Activated CD8-positive, alpha-beta T cell treated with anti-CD3 and anti-CD28 coated beads, Interleukin-2, amount 10 ng/mL, durations not matched to agents 7 days and 5 days (primary cell): ENCODE measurements around the gene ZG16B. TPM values are rescaled to one million over a fixed set of nuclear protein-coding genes. Genes with fewer than 3 reads are reported as not detected.

Experiments used
- ATAC-seq: fragments of 150-1000 bp; cut with Tn5 transposase; one replicate; pipeline ENCODE4 v1.10.0; 2021; ENCODE audit warnings: moderate library complexity
- CTCF ChIA-PET: fragments of 350-600 bp; sonication (Branson Sonifier 250); formaldehyde crosslinking; loops from one replicate; lab custom pipeline; 2021; ENCODE audit warnings: antibody characterized with exemption; lab: Charles Lee
- POLR2A ChIA-PET: fragments of 350-600 bp; sonication (Branson Sonifier 250); formaldehyde crosslinking; loops from one replicate; lab custom pipeline; 2021; ENCODE audit warnings: antibody characterized with exemption; lab: Charles Lee
- DNase-seq: peaks from one replicate; pipeline ENCODE4 v3.0.0-alpha.2; 2020
- H3K27ac Mint-ChIP-seq: one replicate; pipeline ENCODE4 v1.8.0; 2021; ENCODE audit warnings: mild to moderate bottlenecking, mixed read lengths
- H3K27me3 Mint-ChIP-seq: one replicate; pipeline ENCODE4 v1.8.0; 2021; ENCODE audit warnings: low read depth, mixed read lengths
- H3K36me3 Mint-ChIP-seq: one replicate; pipeline ENCODE4 v1.8.0; 2021; ENCODE audit warnings: low read depth, mixed read lengths
- H3K4me1 Mint-ChIP-seq: one replicate; pipeline ENCODE4 v1.8.0; 2021; ENCODE audit warnings: low read depth, mixed read lengths
- H3K4me3 Mint-ChIP-seq: one replicate; pipeline ENCODE4 v1.8.0; 2021; ENCODE audit warnings: mild to moderate bottlenecking, mixed read lengths
- H3K9me3 Mint-ChIP-seq: one replicate; pipeline ENCODE4 v1.8.0; 2022; ENCODE audit warnings: mixed read lengths; ENCODE audit not compliant: insufficient read depth
- total RNA-seq, 2 experiments: library from RNA; stranded (reverse); gene quantifications; one replicate each; pipeline ENCODE4 v1.2.3, GENCODE V29; 2021

Gene ZG16B
- total RNA-seq, 2 experiments from 2014 or later, result 2.9 to 3.7 TPM

GRCh38 chr16:2809149-2809760 is 20.8 kb upstream of the ZG16B start:
- no peak for DNase-seq
- ATAC-seq, result no peak
- Mint-ChIP-seq H3K4me1 (peaks cover 3% of the 10 kb centered on the region), H3K4me3 (no peak overlapping the region), H3K36me3 (no peaks in the 10 kb centered on the region), H3K9me3 (no peaks in the 10 kb centered on the region), H3K27me3 (peaks cover 15% of the 10 kb centered on the region), H3K27ac (no peak overlapping the region)
- ChIA-PET CTCF (no interaction called here), POLR2A (no interaction called here)

GRCh38 chr16:2810651-2811050 is 19.5 kb upstream of the ZG16B start:
- no peak overlapping the region for H3K27ac Mint-ChIP-seq
- ChIA-PET CTCF (no interaction called here), POLR2A (no interaction called here)
- no peaks in the 10 kb centered on the region for H3K9me3 Mint-ChIP-seq
- DNase-seq (no peak), ATAC-seq (no peak)
- peaks cover 15% of the 10 kb centered on the region for H3K27me3 Mint-ChIP-seq
- H3K36me3 Mint-ChIP-seq, result no peaks in the 10 kb centered on the region
- H3K4me3 Mint-ChIP-seq, result no peak overlapping the region
- H3K4me1 Mint-ChIP-seq, result peaks cover 3% of the 10 kb centered on the region

GRCh38 chr16:2811703-2812471 is 18.2 kb upstream of the ZG16B start:
- no peaks in the 10 kb centered on the region for H3K36me3 Mint-ChIP-seq
- peaks cover 3% of the 10 kb centered on the region for H3K4me1 Mint-ChIP-seq
- H3K27ac Mint-ChIP-seq, result no peak overlapping the region
- no peak overlapping the region for H3K4me3 Mint-ChIP-seq
- DNase-seq (no peak), ATAC-seq (no peak)
- CTCF ChIA-PET, result interaction anchor here (0.8 to 1.2 kb wide), 2 partner anchors 27 to 115 kb away, joined by 3 read pairs; no protein-coding TSS in a partner anchor
- POLR2A ChIA-PET, result no interaction called here
- H3K27me3 Mint-ChIP-seq, result peaks cover 15% of the 10 kb centered on the region
- H3K9me3 Mint-ChIP-seq, result no peaks in the 10 kb centered on the region

GRCh38 chr16:2813771-2814221 is 16.3 kb upstream of the ZG16B start:
- POLR2A ChIA-PET, result no interaction called here
- H3K27me3 Mint-ChIP-seq, result peaks cover 5% of the 10 kb centered on the region
- CTCF ChIA-PET, result no interaction called here
- peaks cover 3% of the 10 kb centered on the region for H3K4me1 Mint-ChIP-seq
- H3K27ac Mint-ChIP-seq, result no peak overlapping the region
- no peaks in the 10 kb centered on the region for H3K36me3 Mint-ChIP-seq
- no peak overlapping the region for H3K4me3 Mint-ChIP-seq
- no peaks in the 10 kb centered on the region for H3K9me3 Mint-ChIP-seq
- ATAC-seq (no peak), DNase-seq (no peak)

- H3K4me3 Mint-ChIP-seq, result no peak overlapping the region
- DNase-seq (no peak), ATAC-seq (no peak)
- H3K27me3 Mint-ChIP-seq, result peaks cover 4% of the 10 kb centered on the region
- H3K27ac Mint-ChIP-seq, result no peak overlapping the region
- ChIA-PET CTCF (no interaction called here), POLR2A (no interaction called here)
- no peaks in the 10 kb centered on the region for H3K36me3 Mint-ChIP-seq
- peaks cover 3% of the 10 kb centered on the region for H3K4me1 Mint-ChIP-seq
- H3K9me3 Mint-ChIP-seq, result no peaks in the 10 kb centered on the region
Observed at GRCh38 chr16:2814551-2815298, 15.4 kb upstream of the ZG16B start.

GRCh38 chr16:2815299-2815771 is 14.8 kb upstream of the ZG16B start:
- Mint-ChIP-seq H3K27ac (no peak overlapping the region), H3K4me3 (no peak overlapping the region), H3K9me3 (no peaks in the 10 kb centered on the region), H3K4me1 (peaks cover 3% of the 10 kb centered on the region), H3K27me3 (peaks cover under 1% of the 10 kb centered on the region), H3K36me3 (no peaks in the 10 kb centered on the region)
- ChIA-PET POLR2A (no interaction called here), CTCF (interaction anchor here (1.3 kb wide), 1 partner anchor 53 kb away, joined by 6 read pairs; no protein-coding TSS in a partner anchor)
- DNase-seq (no peak), ATAC-seq (no peak)

- H3K4me1 Mint-ChIP-seq, result peaks cover 3% of the 10 kb centered on the region
- H3K4me3 Mint-ChIP-seq, result peak within 1 kb of the TSS; percentile 18
- ChIA-PET POLR2A (no interaction called here), CTCF (interaction anchor here (1.0 kb wide), 1 partner anchor 51 kb away, joined by 3 read pairs; no protein-coding TSS in a partner anchor)
- no peaks in the 10 kb centered on the region for H3K27me3 Mint-ChIP-seq
- ATAC-seq (peak; percentile 66), DNase-seq (peak; percentile 38)
- no peaks in the 10 kb centered on the region for H3K36me3 Mint-ChIP-seq
- H3K27ac Mint-ChIP-seq, result peak within 1 kb of the TSS; percentile 25
- no peaks in the 10 kb centered on the region for H3K9me3 Mint-ChIP-seq
Observed at GRCh38 chr16:2816751-2817339, 13.3 kb upstream of the ZG16B start, which contains the start of gene PRSS21. Gene PRSS21 (plus strand): TSS chr16:2817237. CDS start chr16:2817269, 32 bp downstream.

GRCh38 chr16:2817340-2818271 is 12.5 kb upstream of the ZG16B start:
- POLR2A ChIA-PET, result no interaction called here
- H3K27me3 Mint-ChIP-seq, result no peaks in the 10 kb centered on the region
- H3K36me3 Mint-ChIP-seq, result no peaks in the 10 kb centered on the region
- H3K4me3 Mint-ChIP-seq, result peak overlapping the region; percentile 18
- peak overlapping the region; percentile 57 for H3K27ac Mint-ChIP-seq
- DNase-seq (peak; percentile 27), ATAC-seq (peak; percentile 43)
- CTCF ChIA-PET, result interaction anchor here (1.0 kb wide), 1 partner anchor 50 kb away, joined by 3 read pairs; no protein-coding TSS in a partner anchor
- no peaks in the 10 kb centered on the region for H3K4me1 Mint-ChIP-seq
- no peaks in the 10 kb centered on the region for H3K9me3 Mint-ChIP-seq

GRCh38 chr16:2818272-2818876 is 11.7 kb upstream of the ZG16B start:
- H3K27ac Mint-ChIP-seq, result peak overlapping the region; percentile 57
- H3K4me3 Mint-ChIP-seq, result no peak overlapping the region
- no peaks in the 10 kb centered on the region for H3K9me3 Mint-ChIP-seq
- no peaks in the 10 kb centered on the region for H3K36me3 Mint-ChIP-seq
- H3K27me3 Mint-ChIP-seq, result no peaks in the 10 kb centered on the region
- CTCF ChIA-PET, result no interaction called here
- no peaks in the 10 kb centered on the region for H3K4me1 Mint-ChIP-seq
- ATAC-seq, result no peak
- no peak for DNase-seq
- POLR2A ChIA-PET, result no interaction called here

GRCh38 chr16:2819179-2819938 is 10.7 kb upstream of the ZG16B start:
- no peaks in the 10 kb centered on the region for H3K4me1 Mint-ChIP-seq
- no peaks in the 10 kb centered on the region for H3K27me3 Mint-ChIP-seq
- CTCF ChIA-PET, result interaction anchor here (1.0 kb wide), 1 partner anchor 49 kb away, joined by 3 read pairs; no protein-coding TSS in a partner anchor
- no peaks in the 10 kb centered on the region for H3K9me3 Mint-ChIP-seq
- POLR2A ChIA-PET, result no interaction called here
- no peak overlapping the region for H3K27ac Mint-ChIP-seq
- H3K4me3 Mint-ChIP-seq, result no peak overlapping the region
- ATAC-seq (no peak), DNase-seq (no peak)
- H3K36me3 Mint-ChIP-seq, result no peaks in the 10 kb centered on the region
